Amygdala (tissue), 56 donors: Measurements from ENCODE around the gene TMEM191C.
"Not testable (repeated sequence)": the region's sequence is repeated elsewhere in the genome, so short reads cannot be mapped to it uniquely, and the experiment has no call there.

Experiments
- DNase-seq, 56 donors: peaks; one replicate each; lab custom pipeline; 2025; lab: John Stamatoyannopoulos, UW

Gene TMEM191C

DNA sequence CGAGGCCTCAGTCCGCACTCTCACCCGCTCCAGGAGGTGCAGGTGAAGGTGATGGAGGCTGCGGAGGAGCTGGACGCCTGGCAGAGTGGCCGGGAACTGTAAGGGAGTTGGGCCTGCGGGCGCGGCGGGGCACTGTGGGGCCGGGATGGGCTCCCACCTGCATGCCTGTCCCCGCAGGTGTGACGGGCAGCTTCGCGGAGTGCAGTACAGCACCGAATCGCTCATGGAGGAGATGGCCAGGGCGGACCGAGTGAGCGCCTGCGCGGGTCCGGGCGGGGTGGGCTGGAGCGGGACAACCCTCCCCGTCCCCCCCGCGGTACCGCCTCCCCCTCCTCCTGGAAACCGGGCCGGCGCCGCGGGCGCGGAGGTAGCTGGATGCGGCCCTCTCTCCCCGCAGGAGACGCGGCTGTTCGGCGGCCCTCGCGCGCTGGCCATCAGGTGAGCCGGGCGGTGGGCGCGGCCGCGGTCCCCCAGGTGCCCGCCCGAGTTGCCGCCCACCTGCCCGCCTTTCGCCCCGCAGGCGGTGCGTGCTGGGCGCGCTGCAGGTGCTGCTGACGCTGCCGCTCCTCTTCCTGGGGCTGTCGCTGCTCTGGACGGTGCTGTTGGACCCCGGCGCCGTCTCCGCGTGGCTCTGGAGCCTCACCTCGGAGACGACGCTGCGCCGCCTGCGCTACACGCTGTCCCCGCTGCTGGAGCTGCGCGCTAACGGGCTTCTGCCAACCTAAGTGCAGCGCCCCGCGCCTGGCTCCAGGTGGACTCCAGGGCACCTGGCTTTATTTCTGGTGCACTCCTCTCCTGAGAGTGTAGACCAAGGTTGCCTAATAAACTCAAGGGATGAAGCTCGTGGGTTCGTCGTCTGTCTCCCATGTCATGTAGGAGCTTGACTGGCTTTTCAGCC is 2.2 kb downstream of the TMEM191C start:
- DNase-seq = not testable (repeated sequence)

- DNase-seq = not testable (repeated sequence)
These were observed 5.8 kb downstream of the TMEM191C start for GRCh38 chr22:21472984-21473383.

DNA sequence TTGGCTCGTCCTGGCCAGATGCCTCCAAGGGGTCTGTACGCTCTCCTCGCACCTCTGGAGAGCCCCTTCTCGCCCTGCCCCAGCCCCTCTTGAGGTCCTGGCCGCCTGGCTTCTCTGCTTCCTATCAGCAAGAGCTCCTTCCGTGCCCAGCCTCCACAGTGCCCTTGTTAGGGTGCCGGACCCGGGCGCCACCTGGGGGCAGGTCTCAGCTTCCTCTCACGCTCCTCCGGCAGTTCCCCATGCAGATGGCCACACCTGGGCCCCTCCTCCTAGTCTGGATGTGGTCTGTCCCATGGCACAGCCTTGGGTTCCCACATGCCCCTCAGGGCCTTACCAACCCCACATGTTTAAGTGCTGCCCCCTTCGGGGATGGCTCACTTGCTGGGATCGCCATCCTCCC is 6.5 kb downstream of the TMEM191C start:
- DNase-seq = not testable (repeated sequence)

GRCh38 chr22:21484039-21484438 is 16.9 kb downstream of the TMEM191C start:
- not testable (repeated sequence) for DNase-seq

GRCh38 chr22:21487723-21488122 is 20.5 kb downstream of the TMEM191C start:
- DNase-seq = not testable (repeated sequence)

DNA sequence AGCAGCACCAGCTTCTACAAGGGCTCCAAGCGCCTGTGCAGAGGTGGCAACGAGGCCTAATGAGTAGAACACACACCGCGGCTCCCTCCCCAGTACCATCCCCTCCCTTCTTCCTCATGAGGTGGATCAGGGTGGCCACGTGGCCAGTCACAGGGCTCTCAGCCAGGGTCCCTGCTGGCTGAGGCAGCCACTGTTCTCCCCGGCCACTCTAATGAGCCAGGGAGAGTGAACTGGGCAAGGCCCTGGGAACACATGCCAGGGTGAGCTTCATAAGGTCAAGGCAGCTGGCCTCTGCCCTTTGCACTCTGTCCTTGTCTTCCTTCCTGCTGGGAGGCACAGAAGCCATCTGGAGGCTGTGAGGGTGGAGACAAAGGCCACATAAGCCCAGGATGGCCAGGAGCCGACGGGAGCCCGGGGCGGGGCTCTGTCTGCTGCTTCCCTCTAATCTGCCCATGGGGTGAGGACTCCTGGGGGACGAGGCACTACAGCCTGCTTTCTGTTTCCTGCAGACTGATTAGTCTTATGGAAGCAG is 22.0 kb downstream of the TMEM191C start:
- DNase-seq = not testable (repeated sequence)

- not testable (repeated sequence) for DNase-seq
These were observed 23.4 kb downstream of the TMEM191C start for GRCh38 chr22:21490556-21490955.

DNA sequence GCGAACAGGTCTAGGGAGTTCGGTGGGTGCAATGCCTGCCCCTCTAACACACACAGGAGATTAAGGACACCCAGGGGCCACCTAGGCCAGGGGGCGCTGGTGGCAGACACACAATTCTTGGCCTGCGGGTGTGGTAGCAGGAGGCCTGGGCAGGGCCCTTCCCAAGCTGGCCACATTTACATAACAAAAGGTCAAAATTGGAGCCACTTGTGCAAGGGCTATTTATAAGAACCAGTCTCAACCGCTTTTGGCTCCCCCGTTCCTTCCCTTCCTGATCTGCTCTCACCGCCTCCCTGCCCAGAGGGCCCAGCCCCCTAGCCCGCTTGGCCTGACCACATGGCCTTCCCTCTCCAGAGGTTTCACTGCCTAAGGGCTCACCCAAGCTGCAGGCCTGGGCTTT is 25.1 kb downstream of the TMEM191C start:
- not testable (repeated sequence) for DNase-seq

DNA sequence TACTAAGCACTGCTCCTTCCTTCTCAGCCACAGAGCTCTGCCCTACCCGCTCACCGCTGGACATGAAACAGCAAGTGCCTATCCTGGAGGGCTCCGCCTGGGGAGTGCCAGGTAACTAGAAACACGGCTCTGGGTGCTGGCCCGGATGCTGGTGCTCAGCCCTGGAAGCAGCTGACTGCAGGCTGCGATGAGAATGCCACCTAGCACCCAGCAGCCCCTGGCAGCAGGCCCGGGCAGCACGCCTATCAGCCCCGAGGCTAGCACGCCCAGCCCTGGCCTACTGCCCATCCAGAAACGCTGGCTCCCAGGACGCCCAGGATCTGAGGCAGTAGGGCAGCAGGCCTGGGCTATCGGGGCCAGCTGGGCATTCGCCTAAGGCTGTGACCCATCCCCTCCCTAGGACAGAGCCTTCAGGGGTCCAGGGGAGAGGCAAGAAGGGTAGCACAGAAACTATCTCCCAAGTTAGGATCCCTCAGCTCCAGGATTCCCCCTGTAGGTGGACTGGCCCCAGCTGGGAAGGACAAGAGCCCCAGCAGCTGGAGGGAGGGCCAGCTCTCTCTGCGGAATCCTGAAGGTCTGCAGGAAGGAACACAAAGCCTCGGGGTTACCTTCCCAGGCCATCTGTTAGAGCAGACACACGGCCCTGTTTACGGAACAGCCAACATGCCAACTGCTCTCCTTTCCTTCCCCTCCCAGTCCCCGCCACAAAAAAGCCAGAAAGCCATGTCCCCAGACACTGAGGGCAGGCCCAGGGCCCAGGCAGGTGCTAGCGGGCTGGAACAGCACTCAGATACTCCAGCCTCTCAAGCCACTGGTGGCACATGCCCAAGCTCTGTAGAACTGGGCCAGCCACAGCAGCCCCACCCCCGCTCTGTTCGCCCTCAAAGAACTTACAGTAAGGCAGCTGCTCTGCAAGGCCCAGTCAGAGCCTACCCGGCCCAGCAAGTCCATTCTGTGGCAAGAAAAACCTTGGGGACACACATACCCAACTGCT is 26.9 kb downstream of the TMEM191C start:
- not testable (repeated sequence) for DNase-seq

DNA sequence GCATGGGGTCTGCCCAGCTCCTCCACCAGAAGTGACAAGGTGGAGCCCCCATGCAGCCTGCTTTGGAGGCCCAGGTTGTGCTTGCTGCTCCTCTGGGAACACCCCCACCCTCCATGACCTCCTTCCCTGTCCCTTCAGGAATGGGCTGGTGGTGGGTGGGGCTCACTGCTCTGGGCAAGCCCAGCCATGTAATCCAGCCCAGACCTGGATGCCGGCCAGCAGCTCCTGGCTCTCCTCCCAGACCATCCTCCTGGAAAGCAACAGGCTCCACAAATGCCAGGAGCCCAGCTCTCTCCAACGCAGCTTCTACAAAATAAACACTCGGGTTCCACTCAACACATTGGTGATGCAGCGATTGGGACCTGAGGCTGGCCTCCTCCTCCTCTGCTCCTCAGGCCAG is 30.8 kb downstream of the TMEM191C start:
- DNase-seq = not testable (repeated sequence)

DNA sequence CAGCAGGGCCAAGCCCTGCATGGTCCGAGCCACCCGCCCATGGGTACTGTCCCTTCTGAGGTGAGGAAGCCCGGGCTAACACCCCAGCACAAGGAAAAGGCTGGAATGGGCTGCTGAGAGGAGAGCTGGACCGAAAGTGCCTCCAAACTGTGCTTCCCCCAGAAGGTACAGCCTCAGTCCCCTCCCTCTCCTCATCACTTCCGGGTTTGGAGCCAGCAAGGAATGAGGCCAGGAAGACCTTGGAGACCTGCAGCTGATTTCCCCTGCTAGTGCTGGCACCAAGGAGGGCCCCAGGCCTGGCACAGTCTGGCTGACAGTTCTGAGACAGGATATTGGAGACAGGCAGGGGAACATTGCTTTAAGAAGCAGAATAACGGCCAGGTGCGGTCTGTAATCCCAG is 31.3 kb downstream of the TMEM191C start:
- not testable (repeated sequence) for DNase-seq

- DNase-seq = not testable (repeated sequence)
These were observed 32.7 kb downstream of the TMEM191C start for GRCh38 chr22:21499623-21500506.

GRCh38 chr22:21510397-21510796 is 43.2 kb downstream of the TMEM191C start:
- not testable (repeated sequence) for DNase-seq

DNA sequence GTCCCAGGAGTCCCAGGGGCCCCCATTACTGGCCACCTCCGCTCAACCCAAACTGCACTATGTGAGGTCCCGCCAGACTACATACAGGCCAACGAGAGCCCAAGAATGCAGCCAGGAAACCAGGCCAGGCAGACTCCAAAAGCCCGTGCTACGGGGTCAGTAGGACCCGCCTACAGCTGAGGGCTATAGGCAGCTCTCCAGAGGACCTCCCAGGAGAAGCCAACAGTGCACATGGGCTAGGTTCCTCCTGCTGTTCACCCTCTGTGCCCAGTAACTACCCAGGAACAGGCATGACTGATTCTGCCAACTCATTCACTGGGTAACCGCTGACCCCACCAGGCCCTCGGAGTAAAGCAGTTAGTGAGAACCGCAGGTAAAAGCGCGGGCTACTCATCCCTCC is 44.8 kb downstream of the TMEM191C start:
- not testable (repeated sequence) for DNase-seq

DNA sequence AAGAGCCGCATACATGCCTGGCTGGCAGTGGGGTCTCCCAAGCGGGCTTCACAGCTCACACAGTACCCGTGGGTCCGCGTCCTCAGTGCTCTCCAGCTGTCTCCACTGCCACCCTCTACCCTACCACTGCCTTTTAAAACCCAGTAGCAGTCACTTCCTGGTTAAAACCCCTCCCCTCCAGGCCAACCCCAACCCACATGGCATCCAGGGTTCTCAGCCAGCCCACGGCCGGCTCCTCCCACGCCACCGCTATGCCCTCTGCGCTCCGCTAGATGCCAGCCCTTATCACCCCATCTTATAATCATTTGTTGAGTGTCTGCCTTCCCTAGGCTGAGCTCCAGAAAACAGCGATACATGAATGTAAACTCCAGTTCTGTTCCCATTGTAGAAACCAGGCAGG is 46.9 kb downstream of the TMEM191C start:
- not testable (repeated sequence) for DNase-seq

- DNase-seq = not testable (repeated sequence)
These were observed 48.0 kb downstream of the TMEM191C start for GRCh38 chr22:21515234-21515633.

GRCh38 chr22:21516522-21516921 is 49.3 kb downstream of the TMEM191C start:
- not testable (repeated sequence) for DNase-seq

DNA sequence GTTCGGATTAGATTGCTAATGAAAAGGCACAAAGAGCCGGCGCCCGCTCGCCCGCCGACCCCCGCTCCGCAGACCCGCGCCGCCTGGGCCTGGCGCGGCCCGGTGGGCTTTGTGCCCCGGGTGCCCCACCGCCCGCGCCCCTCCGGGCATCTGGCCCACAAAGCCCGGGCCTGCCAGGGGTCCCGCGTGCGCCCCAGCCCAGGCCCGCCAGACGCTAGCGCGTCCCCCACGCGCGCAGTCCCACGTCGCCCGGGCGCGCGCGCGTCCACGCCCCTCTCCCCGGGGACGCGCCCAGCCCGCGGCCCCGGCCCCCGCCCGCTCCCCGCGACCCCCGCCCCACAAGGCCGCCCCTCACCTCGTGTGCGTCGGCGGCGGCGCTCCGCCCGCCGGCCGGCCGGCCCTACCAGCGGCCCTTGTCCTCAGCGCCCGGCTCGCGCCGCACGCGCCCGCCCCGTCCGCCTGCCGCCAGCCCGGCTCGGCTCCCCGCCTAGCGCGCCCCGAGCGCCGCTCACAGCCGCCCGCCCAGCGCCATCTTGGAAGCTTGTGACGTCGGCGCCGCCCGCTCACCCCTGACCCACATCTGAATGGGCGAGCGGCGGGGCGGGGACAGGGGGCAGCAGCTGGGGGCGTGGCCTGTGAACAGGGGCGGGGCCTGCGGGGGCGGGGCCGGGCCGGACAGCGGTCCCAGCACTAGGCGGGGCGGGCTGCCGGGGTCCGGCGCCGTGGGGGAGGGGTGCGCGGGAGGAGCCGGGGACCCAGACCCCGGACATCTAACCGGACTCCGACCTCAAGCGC is 50.0 kb downstream of the TMEM191C start:
- not testable (repeated sequence) for DNase-seq
